MM.1S (cell line): Measurements from ENCODE around the gene LINS1.

ENCODE experiments used
- DNase-seq: peaks from one replicate; pipeline ENCODE4 v3.0.0-alpha.2; 2015
- H2AFZ ChIP-seq: fragments of 300-600 bp; sonication (generic); 2 replicates; pipeline ENCODE4 v1.6.0; 2016; ENCODE audit warnings: antibody characterized with exemption, low read length
- H3F3A ChIP-seq: fragments of 300-600 bp; sonication (generic); 2 replicates; pipeline ENCODE4 v1.6.1; 2016; ENCODE audit warnings: mild to moderate bottlenecking, antibody characterized with exemption, low read length, moderate library complexity, mixed read lengths; ENCODE audit not compliant: insufficient read depth
- H3K27ac ChIP-seq: fragments of 300-600 bp; sonication (generic); 2 replicates; pipeline ENCODE4 v1.5.1; 2016; ENCODE audit warnings: mild to moderate bottlenecking, low read length
- H3K27me3 ChIP-seq: fragments of 300-600 bp; sonication (generic); replicated peaks from 2 replicates; pipeline ENCODE4 v1.6.0; 2016; ENCODE audit warnings: low read length; ENCODE audit not compliant: insufficient read depth
- H3K36me3 ChIP-seq: fragments of 300-600 bp; sonication (generic); replicated peaks from 2 replicates; pipeline ENCODE4 v1.6.1; 2016; ENCODE audit warnings: mild to moderate bottlenecking, low read length, mixed read lengths; ENCODE audit not compliant: insufficient read depth
- H3K4me1 ChIP-seq: fragments of 300-600 bp; sonication (generic); 2 replicates; pipeline ENCODE4 v1.6.1; 2016; ENCODE audit warnings: low read length, mixed read lengths
- H3K4me2 ChIP-seq: fragments of 300-600 bp; sonication (generic); 2 replicates; pipeline ENCODE4 v1.6.0; 2016; ENCODE audit warnings: low read depth, low read length
- H3K4me3 ChIP-seq: fragments of 300-600 bp; sonication (generic); 2 replicates; pipeline ENCODE4 v1.5.1; 2016; ENCODE audit warnings: low read length, mixed read lengths
- H3K79me2 ChIP-seq: fragments of 300-600 bp; sonication (generic); 2 replicates; pipeline ENCODE4 v1.6.1; 2016; ENCODE audit warnings: mixed run types, low read length, mixed read lengths
- H3K9ac ChIP-seq: fragments of 300-600 bp; sonication (generic); 2 replicates; pipeline ENCODE4 v1.6.1; 2016; ENCODE audit warnings: low read length, mixed read lengths
- H3K9me2 ChIP-seq: fragments of 300-600 bp; sonication (generic); replicated peaks from 2 replicates; pipeline ENCODE4 v1.6.1; 2016; ENCODE audit warnings: mild to moderate bottlenecking, low read length, mixed read lengths; ENCODE audit not compliant: insufficient read depth
- H3K9me3 ChIP-seq: fragments of 300-600 bp; sonication (generic); replicated peaks from 2 replicates; pipeline ENCODE4 v1.6.1; 2016; ENCODE audit warnings: mild to moderate bottlenecking, low read length, mixed read lengths; ENCODE audit not compliant: insufficient read depth
- H4K20me1 ChIP-seq: fragments of 300-600 bp; sonication (generic); 2 replicates; pipeline ENCODE4 v1.6.1; 2016; ENCODE audit warnings: mild to moderate bottlenecking, low read length, moderate library complexity, mixed read lengths; ENCODE audit not compliant: insufficient read depth
- CTCF ChIP-seq: fragments of 300-600 bp; sonication (generic); IDR thresholded peaks from 2 replicates; pipeline ENCODE4 v1.5.1; 2016; ENCODE audit warnings: antibody characterized with exemption, low read length, mixed read lengths
- EZH2 ChIP-seq: fragments of 300-600 bp; sonication (generic); optimal IDR thresholded peaks from 2 replicates; pipeline ENCODE3; 2017; ENCODE audit warnings: low read depth, mild to moderate bottlenecking, antibody characterized with exemption, low read length, mixed read lengths
- EZH2phosphoT487 ChIP-seq: fragments of 300-600 bp; sonication (generic); IDR thresholded peaks from 2 replicates; pipeline ENCODE4 v1.6.1; 2018; ENCODE audit warnings: antibody characterized with exemption, low read length

LINS1 gene

GRCh38 chr15:100602823-100603393, 924 bp upstream of the LINS1 start:
- H3K27me3 ChIP-seq: no peaks in the 10 kb centered on the region
- TF ChIP-seq CTCF: no peak
- no peak for TF ChIP-seq EZH2phosphoT487
- TF ChIP-seq EZH2: no peak
- peaks cover 8% of the 10 kb centered on the region; the same call in 1 of the 2 replicates for H3K4me1 ChIP-seq
- peaks cover 86% of the 10 kb centered on the region for H3K79me2 ChIP-seq
- no peaks in the 10 kb centered on the region for H4K20me1 ChIP-seq
- peak; percentile 54 for DNase-seq
- H3F3A ChIP-seq: peaks cover 4% of the 10 kb centered on the region; the same call in 1 of the 2 replicates
- peak overlapping the region; percentile 76 for H3K4me2 ChIP-seq
- peak overlapping the region; percentile 70 for H3K27ac ChIP-seq
- peaks cover 2% of the 10 kb centered on the region; the same call in 1 of the 2 replicates for H3K36me3 ChIP-seq
- no peaks in the 10 kb centered on the region for H3K9me2 ChIP-seq
- H2AFZ ChIP-seq: peak overlapping the region; percentile 88
- peak overlapping the region; percentile 85 for H3K9ac ChIP-seq
- H3K9me3 ChIP-seq: no peaks in the 10 kb centered on the region
- H3K4me3 ChIP-seq: peak overlapping the region; percentile 92

- peak; percentile 16 for DNase-seq
- Histone ChIP-seq H3K9me2 (no peaks in the 10 kb centered on the region), H3K27ac (peak overlapping the region; percentile 40; the same call in 1 of the 2 replicates), H3K79me2 (peaks cover 92% of the 10 kb centered on the region), H3K4me3 (peak overlapping the region; percentile 93), H3K36me3 (no peaks in the 10 kb centered on the region), H3K9me3 (no peaks in the 10 kb centered on the region), H3K27me3 (no peaks in the 10 kb centered on the region), H4K20me1 (no peaks in the 10 kb centered on the region), H3K4me1 (peaks cover 8% of the 10 kb centered on the region; the same call in 1 of the 2 replicates), H2AFZ (peak overlapping the region; percentile 69), H3K9ac (peak overlapping the region; percentile 80), H3F3A (peaks cover 4% of the 10 kb centered on the region; the same call in 1 of the 2 replicates), H3K4me2 (peak overlapping the region; percentile 87)
- TF ChIP-seq CTCF (no peak), EZH2 (no peak), EZH2phosphoT487 (no peak)
These were observed 344 bp downstream of the LINS1 start for GRCh38 chr15:100601617-100602063.

GRCh38 chr15:100601163-100601562, 821 bp downstream of the LINS1 start:
- Histone ChIP-seq H3K27ac (peak overlapping the region; percentile 40; the same call in 1 of the 2 replicates), H4K20me1 (no peaks in the 10 kb centered on the region), H3F3A (peaks cover 4% of the 10 kb centered on the region; the same call in 1 of the 2 replicates), H3K4me1 (peaks cover 8% of the 10 kb centered on the region; the same call in 1 of the 2 replicates), H3K9me2 (no peaks in the 10 kb centered on the region), H2AFZ (peak overlapping the region; percentile 69), H3K27me3 (no peaks in the 10 kb centered on the region), H3K4me3 (peak overlapping the region; percentile 93), H3K4me2 (peak overlapping the region; percentile 87), H3K9ac (peak overlapping the region; percentile 80), H3K79me2 (peaks cover 93% of the 10 kb centered on the region), H3K9me3 (no peaks in the 10 kb centered on the region), H3K36me3 (no peaks in the 10 kb centered on the region)
- TF ChIP-seq CTCF (no peak), EZH2phosphoT487 (no peak), EZH2 (no peak)
- peak; percentile 32 for DNase-seq
